ENCODE measurements around the gene GNG2. TPM values are rescaled to one million over a fixed set of nuclear protein-coding genes. Genes with fewer than 3 reads are reported as not detected.

The GNG2 gene
- total and polyA plus RNA-seq, 9 donors = 34.8 to 90.2 (median 42.9) TPM

DNA sequence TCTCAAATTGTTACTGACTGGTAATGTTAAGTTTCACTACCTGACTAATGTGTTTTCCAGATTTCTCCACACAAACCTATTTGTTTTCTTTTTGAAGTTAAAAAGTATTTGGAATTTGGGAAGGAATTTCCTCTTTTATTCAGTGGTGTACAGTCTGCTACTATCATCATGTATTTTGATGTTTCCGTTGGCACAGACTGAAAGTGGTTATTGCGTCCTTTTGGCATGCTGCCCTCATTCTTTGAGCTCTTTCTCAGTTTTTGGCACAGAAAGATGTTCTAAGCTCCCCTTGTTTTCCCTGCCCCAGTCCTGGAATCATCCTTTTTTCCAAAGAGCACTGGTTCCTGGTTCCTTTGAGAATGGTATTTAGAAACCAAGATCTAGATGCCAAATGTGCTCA is 97.5 kb downstream of the GNG2 start:
- no peaks in the 10 kb centered on the region for H3K27me3 ChIP-seq (ENCODE audit: control insufficient read depth, insufficient read depth, low read length)
- no peak overlapping the region for H3K4me3 ChIP-seq (ENCODE audit: low read length)
- peaks cover 22% of the 10 kb centered on the region for H3K9me3 ChIP-seq (replicated peaks; ENCODE audit: control insufficient read depth, low read depth, low read length)
- no peak overlapping the region for H3K27ac ChIP-seq (ENCODE audit: low read length)
- WGBS (ENCODE audit: insufficient coverage) = 14% methylated on average over 1 of the region's 2 CpGs
- H3K36me3 ChIP-seq (ENCODE audit: control insufficient read depth, insufficient read depth, low read length) = peaks cover 19% of the 10 kb centered on the region
- peak; percentile 46 for DNase-seq
- H3K4me1 ChIP-seq (ENCODE audit: control insufficient read depth, insufficient read depth, low read length) = no peaks in the 10 kb centered on the region

DNA sequence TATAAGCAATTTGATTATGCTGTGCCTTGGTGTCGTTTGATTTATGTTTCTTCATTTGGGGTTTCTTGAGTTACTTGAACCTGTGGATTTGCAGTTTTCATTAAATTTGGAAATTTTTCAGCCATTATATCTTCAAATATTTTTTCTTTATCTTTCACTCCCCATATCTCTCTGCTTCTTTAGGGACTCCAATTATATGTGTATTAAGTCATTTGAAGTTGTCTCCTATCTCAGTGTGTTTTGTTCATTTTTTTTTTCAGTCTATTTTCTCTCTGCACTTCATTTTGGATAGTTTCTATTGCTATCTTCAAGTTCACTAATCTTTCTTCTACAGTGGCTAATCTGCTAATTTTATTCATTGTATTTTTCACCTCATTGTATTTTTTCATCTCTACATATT is 99.5 kb downstream of the GNG2 start:
- no CpG with 5 or more reads among the region's 1 CpG for WGBS (ENCODE audit: insufficient coverage)
- Histone ChIP-seq H3K9me3 (replicated peaks; ENCODE audit: control insufficient read depth, low read depth, low read length) (peaks cover 22% of the 10 kb centered on the region), H3K27me3 (ENCODE audit: control insufficient read depth, insufficient read depth, low read length) (no peaks in the 10 kb centered on the region), H3K36me3 (ENCODE audit: control insufficient read depth, insufficient read depth, low read length) (peaks cover 7% of the 10 kb centered on the region), H3K4me3 (ENCODE audit: low read length) (no peak overlapping the region), H3K27ac (ENCODE audit: low read length) (no peak overlapping the region), H3K4me1 (ENCODE audit: control insufficient read depth, insufficient read depth, low read length) (no peaks in the 10 kb centered on the region)
- DNase-seq = no peak

DNA sequence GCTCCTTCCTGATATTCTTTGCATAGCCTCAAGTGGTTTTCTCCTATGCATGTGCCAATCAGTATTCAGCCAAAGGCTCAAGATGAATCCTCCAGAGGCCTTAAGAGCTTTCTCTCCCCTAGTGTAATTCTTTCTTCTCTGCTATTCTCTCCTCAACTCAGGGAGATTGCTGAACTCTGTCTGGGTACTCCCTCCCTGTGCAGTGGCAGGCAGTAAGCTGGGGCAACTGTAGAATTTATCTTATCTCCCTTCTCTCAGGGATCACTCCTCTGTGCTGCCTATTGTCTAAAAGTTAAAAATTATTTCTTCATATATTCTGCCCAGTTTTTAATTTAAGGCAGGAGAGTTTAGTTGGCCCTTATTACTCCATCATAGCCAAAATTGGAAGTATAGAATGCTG is 100.5 kb downstream of the GNG2 start:
- Histone ChIP-seq H3K4me3 (ENCODE audit: low read length) (no peak overlapping the region), H3K4me1 (ENCODE audit: control insufficient read depth, insufficient read depth, low read length) (no peaks in the 10 kb centered on the region), H3K36me3 (ENCODE audit: control insufficient read depth, insufficient read depth, low read length) (peaks cover 7% of the 10 kb centered on the region), H3K9me3 (replicated peaks; ENCODE audit: control insufficient read depth, low read depth, low read length) (peaks cover 22% of the 10 kb centered on the region), H3K27ac (ENCODE audit: low read length) (no peak overlapping the region), H3K27me3 (ENCODE audit: control insufficient read depth, insufficient read depth, low read length) (no peaks in the 10 kb centered on the region)
- DNase-seq = no peak

DNA sequence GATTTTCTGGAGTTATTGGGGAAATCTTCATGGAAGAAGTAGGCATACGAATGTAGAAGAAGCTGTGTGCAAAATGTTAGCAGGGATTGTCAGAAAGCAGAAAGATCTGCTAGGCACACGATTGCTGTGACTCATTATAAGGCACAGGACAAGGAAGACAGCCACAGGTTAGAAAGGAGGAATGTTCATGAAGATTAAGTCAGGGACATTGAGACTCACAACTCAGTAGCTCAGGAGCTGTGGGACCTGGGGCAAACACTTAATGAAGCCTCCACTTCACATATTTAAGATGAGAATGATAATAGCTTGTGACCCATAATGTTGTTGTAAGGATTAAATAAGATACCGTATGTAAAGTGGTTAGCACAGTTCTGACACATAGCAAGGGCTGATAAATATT is 102.3 kb downstream of the GNG2 start:
- no peaks in the 10 kb centered on the region for H3K27me3 ChIP-seq (ENCODE audit: control insufficient read depth, insufficient read depth, low read length)
- peak overlapping the region; percentile 80 for H3K27ac ChIP-seq (ENCODE audit: low read length)
- H3K4me1 ChIP-seq (ENCODE audit: control insufficient read depth, insufficient read depth, low read length) = no peaks in the 10 kb centered on the region
- peaks cover 20% of the 10 kb centered on the region for H3K9me3 ChIP-seq (replicated peaks; ENCODE audit: control insufficient read depth, low read depth, low read length)
- DNase-seq = no peak
- peaks cover 8% of the 10 kb centered on the region for H3K36me3 ChIP-seq (ENCODE audit: control insufficient read depth, insufficient read depth, low read length)
- H3K4me3 ChIP-seq (ENCODE audit: low read length) = no peak overlapping the region
- 58% methylated on average over 1 of the region's 3 CpGs for WGBS (ENCODE audit: insufficient coverage)

DNA sequence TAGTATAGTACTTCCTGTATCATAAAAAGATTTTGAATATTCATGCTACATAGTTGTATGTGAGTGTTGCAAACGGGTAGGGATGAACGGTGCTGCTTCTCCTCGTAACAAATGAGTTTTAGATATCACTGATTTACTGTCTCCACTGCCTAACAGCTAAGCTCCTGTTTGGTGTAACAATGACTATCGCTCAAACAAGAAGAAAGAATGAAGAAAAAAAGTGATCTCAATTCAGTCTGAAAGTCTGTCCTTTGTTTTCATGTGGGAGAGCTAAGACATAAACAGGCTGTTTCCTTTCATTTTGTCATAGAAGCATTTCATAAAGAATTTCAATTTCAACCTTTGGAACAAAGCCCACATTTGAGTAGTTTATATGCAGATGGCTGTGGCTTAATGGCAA is 102.9 kb downstream of the GNG2 start:
- Histone ChIP-seq H3K4me3 (ENCODE audit: low read length) (peak overlapping the region; percentile 14), H3K9me3 (replicated peaks; ENCODE audit: control insufficient read depth, low read depth, low read length) (peaks cover 15% of the 10 kb centered on the region), H3K27ac (ENCODE audit: low read length) (peak overlapping the region; percentile 80), H3K4me1 (ENCODE audit: control insufficient read depth, insufficient read depth, low read length) (no peaks in the 10 kb centered on the region), H3K27me3 (ENCODE audit: control insufficient read depth, insufficient read depth, low read length) (no peaks in the 10 kb centered on the region), H3K36me3 (ENCODE audit: control insufficient read depth, insufficient read depth, low read length) (peaks cover 7% of the 10 kb centered on the region)
- no CpG with 5 or more reads among the region's 4 CpGs for WGBS (ENCODE audit: insufficient coverage)
- peak; percentile 89 for DNase-seq

DNA sequence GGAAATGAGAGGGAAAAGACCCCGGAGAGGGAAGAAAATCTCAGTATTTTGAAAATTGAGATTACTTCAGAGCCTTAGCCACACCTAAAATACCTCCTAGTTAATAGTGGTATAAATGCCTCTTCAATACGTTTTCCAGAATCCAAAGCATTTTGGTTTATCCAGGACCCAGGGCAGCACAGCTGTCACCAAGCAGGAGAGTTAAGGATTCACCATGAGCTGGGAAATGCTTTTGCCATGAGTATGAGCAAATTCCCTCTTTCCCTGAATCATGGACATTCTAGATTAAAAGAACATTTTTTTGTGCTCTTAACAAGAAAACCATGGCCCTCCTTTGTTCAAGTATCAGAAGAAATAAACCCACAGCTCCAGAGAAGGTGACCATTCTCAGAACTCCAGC is 107.1 kb downstream of the GNG2 start:
- Histone ChIP-seq H3K36me3 (ENCODE audit: control insufficient read depth, insufficient read depth, low read length) (peaks cover 2% of the 10 kb centered on the region), H3K9me3 (replicated peaks; ENCODE audit: control insufficient read depth, low read depth, low read length) (no peaks in the 10 kb centered on the region), H3K4me1 (ENCODE audit: control insufficient read depth, insufficient read depth, low read length) (no peaks in the 10 kb centered on the region), H3K27ac (ENCODE audit: low read length) (no peak overlapping the region), H3K4me3 (ENCODE audit: low read length) (no peak overlapping the region), H3K27me3 (ENCODE audit: control insufficient read depth, insufficient read depth, low read length) (no peaks in the 10 kb centered on the region)
- DNase-seq = no peak
- WGBS (ENCODE audit: insufficient coverage) = no CpG with 5 or more reads among the region's 2 CpGs

DNA sequence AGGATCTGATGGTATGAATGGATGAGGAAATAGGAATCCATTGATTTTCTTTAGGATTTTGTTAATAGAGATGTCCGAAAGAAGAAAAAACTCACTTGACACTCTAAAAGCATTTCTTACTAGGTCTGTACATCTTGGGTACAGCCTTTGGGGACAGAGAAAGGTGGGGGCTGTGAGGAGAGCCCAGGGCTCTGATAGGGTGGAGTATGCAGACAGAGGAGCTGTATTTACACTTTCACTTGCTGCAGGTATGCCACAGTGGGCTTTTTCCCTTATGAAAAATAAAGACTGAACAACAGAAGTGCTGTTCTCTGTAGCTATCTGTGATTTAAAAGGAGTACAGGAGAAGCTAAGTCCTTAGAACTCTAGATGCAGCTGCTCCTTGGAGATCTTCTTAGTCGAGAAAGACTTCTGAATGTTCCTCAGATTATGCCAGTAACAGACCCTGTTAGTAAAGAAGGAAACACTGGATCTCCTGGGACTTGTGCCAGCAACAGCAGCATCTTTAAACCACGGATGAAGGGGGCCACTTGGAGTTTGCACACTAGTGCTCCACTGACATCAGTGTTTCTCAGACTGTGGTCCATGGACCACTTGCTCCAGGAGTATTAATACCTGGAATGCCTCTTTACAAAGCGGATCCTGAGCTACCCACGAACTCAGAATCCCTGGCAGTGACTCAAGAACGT is 109.6 kb downstream of the GNG2 start:
- Histone ChIP-seq H3K9me3 (replicated peaks; ENCODE audit: control insufficient read depth, low read depth, low read length) (no peaks in the 10 kb centered on the region), H3K4me1 (ENCODE audit: control insufficient read depth, insufficient read depth, low read length) (no peaks in the 10 kb centered on the region), H3K4me3 (ENCODE audit: low read length) (no peak overlapping the region), H3K27me3 (ENCODE audit: control insufficient read depth, insufficient read depth, low read length) (no peaks in the 10 kb centered on the region), H3K36me3 (ENCODE audit: control insufficient read depth, insufficient read depth, low read length) (peaks cover 2% of the 10 kb centered on the region), H3K27ac (ENCODE audit: low read length) (no peak overlapping the region)
- WGBS (ENCODE audit: insufficient coverage) = 40% methylated on average over 5 of the region's 6 CpGs
- DNase-seq = no peak

DNA sequence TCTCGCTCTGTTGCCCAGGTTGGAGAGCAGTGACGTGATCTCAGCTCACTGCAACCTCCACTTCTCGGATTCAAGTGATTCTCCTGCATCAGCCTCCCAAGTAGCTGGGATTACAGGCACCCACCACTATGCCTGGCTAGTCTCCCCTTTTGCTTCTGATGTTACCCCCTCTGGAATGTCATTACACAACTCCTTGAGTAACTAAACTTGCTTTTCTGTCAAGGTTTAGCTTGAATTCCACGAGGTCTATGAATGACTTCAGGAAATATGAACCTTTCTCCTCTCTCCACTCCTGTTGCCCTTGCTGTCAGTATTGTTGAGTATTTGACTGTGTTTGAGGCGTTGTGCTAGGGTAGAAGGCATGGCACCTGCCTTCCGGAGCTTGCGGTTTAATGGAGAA is 112.2 kb downstream of the GNG2 start:
- H3K4me1 ChIP-seq (ENCODE audit: control insufficient read depth, insufficient read depth, low read length) = no peaks in the 10 kb centered on the region
- peaks cover 2% of the 10 kb centered on the region for H3K36me3 ChIP-seq (ENCODE audit: control insufficient read depth, insufficient read depth, low read length)
- H3K27me3 ChIP-seq (ENCODE audit: control insufficient read depth, insufficient read depth, low read length) = no peaks in the 10 kb centered on the region
- no peaks in the 10 kb centered on the region for H3K9me3 ChIP-seq (replicated peaks; ENCODE audit: control insufficient read depth, low read depth, low read length)
- H3K27ac ChIP-seq (ENCODE audit: low read length) = no peak overlapping the region
- 91% methylated on average over 6 of the region's 7 CpGs for WGBS (ENCODE audit: insufficient coverage)
- no peak overlapping the region for H3K4me3 ChIP-seq (ENCODE audit: low read length)
- no peak for DNase-seq

DNA sequence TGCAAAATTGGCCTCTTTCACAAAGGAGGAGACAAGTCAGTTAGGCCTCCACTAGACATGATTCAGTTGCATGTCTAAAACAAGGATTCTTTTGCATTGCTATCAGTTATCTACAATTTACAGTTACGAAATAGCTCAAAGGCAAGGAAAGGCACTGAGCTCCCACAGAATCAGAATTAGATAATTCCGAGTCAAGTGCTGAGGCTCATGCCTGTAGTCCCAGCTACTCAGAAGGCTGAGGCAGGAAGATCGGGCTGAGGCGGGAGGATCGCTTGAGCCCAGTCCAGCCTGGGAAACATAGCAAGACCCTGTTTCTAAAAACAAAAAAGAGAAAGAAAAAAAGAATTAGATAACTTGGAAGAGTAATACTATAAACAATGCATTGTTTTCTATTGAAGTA is 116.7 kb downstream of the GNG2 start:
- H3K27ac ChIP-seq (ENCODE audit: low read length) = no peak overlapping the region
- no peaks in the 10 kb centered on the region for H3K9me3 ChIP-seq (replicated peaks; ENCODE audit: control insufficient read depth, low read depth, low read length)
- DNase-seq = no peak
- H3K4me1 ChIP-seq (ENCODE audit: control insufficient read depth, insufficient read depth, low read length) = peaks cover 4% of the 10 kb centered on the region
- no peaks in the 10 kb centered on the region for H3K36me3 ChIP-seq (ENCODE audit: control insufficient read depth, insufficient read depth, low read length)
- 83% methylated on average over 1 of the region's 5 CpGs for WGBS (ENCODE audit: insufficient coverage)
- H3K4me3 ChIP-seq (ENCODE audit: low read length) = no peak overlapping the region
- no peaks in the 10 kb centered on the region for H3K27me3 ChIP-seq (ENCODE audit: control insufficient read depth, insufficient read depth, low read length)

DNA sequence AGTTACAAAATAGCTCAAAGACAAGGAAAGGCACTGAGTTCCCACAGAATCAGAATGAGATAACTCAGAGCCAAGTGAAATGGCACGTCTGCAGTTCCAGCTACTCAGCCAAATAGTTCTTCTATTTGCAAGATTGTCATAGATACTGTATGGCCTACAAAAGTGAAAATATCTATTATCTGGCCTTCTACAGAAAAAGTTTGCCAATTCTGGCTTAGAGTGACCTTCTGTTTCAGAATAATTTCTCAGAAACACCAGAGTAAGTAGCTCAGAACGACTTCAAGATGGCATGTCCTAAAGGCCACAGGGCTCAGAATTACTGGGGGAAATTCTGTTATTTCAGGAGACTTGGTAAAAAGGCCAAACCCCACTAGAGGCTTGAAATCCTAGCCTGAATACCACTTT is 118.3 kb downstream of the GNG2 start:
- no peaks in the 10 kb centered on the region for H3K9me3 ChIP-seq (replicated peaks; ENCODE audit: control insufficient read depth, low read depth, low read length)
- H3K27ac ChIP-seq (ENCODE audit: low read length) = no peak overlapping the region
- peaks cover 4% of the 10 kb centered on the region for H3K4me1 ChIP-seq (ENCODE audit: control insufficient read depth, insufficient read depth, low read length)
- 33% methylated on average over 1 of the region's 2 CpGs for WGBS (ENCODE audit: insufficient coverage)
- no peaks in the 10 kb centered on the region for H3K27me3 ChIP-seq (ENCODE audit: control insufficient read depth, insufficient read depth, low read length)
- H3K36me3 ChIP-seq (ENCODE audit: control insufficient read depth, insufficient read depth, low read length) = no peaks in the 10 kb centered on the region
- H3K4me3 ChIP-seq (ENCODE audit: low read length) = no peak overlapping the region
- no peak for DNase-seq

All from muscle of leg (tissue), 11 donors.